Adrenal gland (tissue), 5 donors: ENCODE data around the gene RBMS1.

Source experiments
- POLR2A ChIP-seq, 2 donors: fragments of 450-650 bp; IDR thresholded peaks; one replicate each; pipeline ENCODE4 v1.6.1; 2017; ENCODE audit warnings: antibody characterized with exemption in 2 of 2, mild to moderate bottlenecking in 2 of 2, moderate library complexity in 1 of 2
- TF ChIP-seq, protein P1 (sequence below), 6 experiments: fragments of 450-650 bp in 4 of 6; fragments of 200-600 bp in 2 of 6; sonication (generic) in 1 of 6; IDR thresholded peaks; 1 replicate in 5 of 6; 2 replicates in 1 of 6; pipeline versions ENCODE4 v1.5.1 to v1.8.0; 2016 to 2021; ENCODE audit warnings: antibody characterized with exemption in 6 of 6, mild to moderate bottlenecking in 2 of 6, moderate library complexity in 1 of 6
- donor health status: DM: no; HTN: no; CAD: no.

DNA sequence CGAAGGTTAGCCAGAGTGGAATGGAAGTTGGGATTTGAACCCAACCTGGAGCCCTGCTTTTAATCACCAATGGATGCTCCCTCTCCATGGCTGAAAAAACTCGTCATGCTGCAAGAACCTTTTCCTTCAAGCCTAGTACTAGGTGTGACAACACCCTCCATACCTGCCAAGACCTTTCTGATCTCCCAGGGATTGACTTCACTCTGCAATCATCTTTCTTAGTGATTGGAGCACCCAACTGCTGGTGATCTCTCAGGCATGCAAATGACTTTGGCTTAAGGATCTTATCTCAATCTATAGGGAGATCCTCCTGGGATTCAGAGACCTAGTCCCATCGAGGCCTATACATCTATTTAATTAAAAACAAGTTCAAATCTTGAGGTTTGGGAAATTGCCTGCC, 270.0 kb downstream of the RBMS1 start:
- TF ChIP-seq, protein P1, sequence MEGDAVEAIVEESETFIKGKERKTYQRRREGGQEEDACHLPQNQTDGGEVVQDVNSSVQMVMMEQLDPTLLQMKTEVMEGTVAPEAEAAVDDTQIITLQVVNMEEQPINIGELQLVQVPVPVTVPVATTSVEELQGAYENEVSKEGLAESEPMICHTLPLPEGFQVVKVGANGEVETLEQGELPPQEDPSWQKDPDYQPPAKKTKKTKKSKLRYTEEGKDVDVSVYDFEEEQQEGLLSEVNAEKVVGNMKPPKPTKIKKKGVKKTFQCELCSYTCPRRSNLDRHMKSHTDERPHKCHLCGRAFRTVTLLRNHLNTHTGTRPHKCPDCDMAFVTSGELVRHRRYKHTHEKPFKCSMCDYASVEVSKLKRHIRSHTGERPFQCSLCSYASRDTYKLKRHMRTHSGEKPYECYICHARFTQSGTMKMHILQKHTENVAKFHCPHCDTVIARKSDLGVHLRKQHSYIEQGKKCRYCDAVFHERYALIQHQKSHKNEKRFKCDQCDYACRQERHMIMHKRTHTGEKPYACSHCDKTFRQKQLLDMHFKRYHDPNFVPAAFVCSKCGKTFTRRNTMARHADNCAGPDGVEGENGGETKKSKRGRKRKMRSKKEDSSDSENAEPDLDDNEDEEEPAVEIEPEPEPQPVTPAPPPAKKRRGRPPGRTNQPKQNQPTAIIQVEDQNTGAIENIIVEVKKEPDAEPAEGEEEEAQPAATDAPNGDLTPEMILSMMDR (IDR thresholded peaks at IDR 0.05) = no peak
- TF ChIP-seq POLR2A (IDR thresholded peaks at IDR 0.05) = no peak
